Breast epithelium (tissue), 4 donors: ENCODE results near the gene WDR18. TPM values are rescaled to one million over a fixed set of nuclear protein-coding genes. Genes with fewer than 3 reads are reported as not detected.
A peak's percentile ranks its signal among the peaks of the same experiment; 100 is the strongest.

ENCODE experiments used
- DNase-seq, 2 donors: peaks; one replicate each; pipeline ENCODE4 v3.0.0-alpha.2; 2019; ENCODE audit warnings: low spot score in 2 of 2
- H3K27ac ChIP-seq, 2 donors: fragments of 200-600 bp; sonication (generic) in 1 of 2; one replicate each; pipeline ENCODE4 v1.5.1; 2016 to 2019; ENCODE audit warnings: mild to moderate bottlenecking in 1 of 2
- H3K27me3 ChIP-seq, 2 donors: fragments of 200-600 bp; sonication (generic) in 1 of 2; one replicate each; pipeline versions ENCODE4 v1.5.1 to v1.6.0; 2017 to 2019; ENCODE audit warnings: control low read depth in 1 of 2, mild to moderate bottlenecking in 1 of 2
- H3K36me3 ChIP-seq: fragments of 200-600 bp; one replicate; pipeline ENCODE4 v1.5.1; 2019
- H3K4me1 ChIP-seq, 2 donors: fragments of 200-600 bp; sonication (generic); one replicate each; pipeline ENCODE4 v1.5.1; 2016 to 2019; ENCODE audit warnings: control low read depth in 1 of 2
- H3K4me3 ChIP-seq, 3 donors: fragments of 200-600 bp; sonication (generic); 1 replicate in 2 of 3; 2 replicates in 1 of 3; pipeline ENCODE4 v1.5.1; 2016 to 2019; ENCODE audit warnings: mild to moderate bottlenecking in 3 of 3, moderate library complexity in 2 of 3
- H3K9me3 ChIP-seq, 2 donors: fragments of 200-600 bp; sonication (generic) in 1 of 2; one replicate each; pipeline ENCODE4 v1.5.1; 2016 to 2019; ENCODE audit warnings: control low read depth in 1 of 2
- POLR2A ChIP-seq: fragments of 450-650 bp; IDR thresholded peaks from one replicate; pipeline ENCODE4 v1.6.1; 2016; ENCODE audit warnings: antibody characterized with exemption, mild to moderate bottlenecking, moderate library complexity
- POLR2AphosphoS5 ChIP-seq, 3 donors: sonication (generic); formaldehyde crosslinking; IDR thresholded peaks; one replicate each; pipeline ENCODE4 v1.6.1; 2017; ENCODE audit warnings: antibody characterized with exemption in 3 of 3
- intact Hi-C: fragments of 100-400 bp; cut with DNase I; formaldehyde crosslinking; loops from one replicate; pipeline ENCODE4 v1.15.1; 2023; ENCODE audit warnings: low total_unique reads
- total RNA-seq, 3 donors: library from RNA; depleted of rRNA; stranded (reverse); fragments of >200 nt; gene quantifications; one replicate each; pipeline ENCODE4 v1.1.0, GENCODE V29; 2016
- TF ChIP-seq, protein P1 (sequence below), 3 donors: fragments of 450-650 bp; IDR thresholded peaks; one replicate each; pipeline ENCODE4 v1.5.1; 2016 to 2017; ENCODE audit warnings: antibody characterized with exemption in 3 of 3, mild to moderate bottlenecking in 3 of 3, moderate library complexity in 3 of 3

The WDR18 gene
- total RNA-seq, 3 donors from 2014 or later, result 19.2 to 69.2 (median 49.8) TPM

DNA sequence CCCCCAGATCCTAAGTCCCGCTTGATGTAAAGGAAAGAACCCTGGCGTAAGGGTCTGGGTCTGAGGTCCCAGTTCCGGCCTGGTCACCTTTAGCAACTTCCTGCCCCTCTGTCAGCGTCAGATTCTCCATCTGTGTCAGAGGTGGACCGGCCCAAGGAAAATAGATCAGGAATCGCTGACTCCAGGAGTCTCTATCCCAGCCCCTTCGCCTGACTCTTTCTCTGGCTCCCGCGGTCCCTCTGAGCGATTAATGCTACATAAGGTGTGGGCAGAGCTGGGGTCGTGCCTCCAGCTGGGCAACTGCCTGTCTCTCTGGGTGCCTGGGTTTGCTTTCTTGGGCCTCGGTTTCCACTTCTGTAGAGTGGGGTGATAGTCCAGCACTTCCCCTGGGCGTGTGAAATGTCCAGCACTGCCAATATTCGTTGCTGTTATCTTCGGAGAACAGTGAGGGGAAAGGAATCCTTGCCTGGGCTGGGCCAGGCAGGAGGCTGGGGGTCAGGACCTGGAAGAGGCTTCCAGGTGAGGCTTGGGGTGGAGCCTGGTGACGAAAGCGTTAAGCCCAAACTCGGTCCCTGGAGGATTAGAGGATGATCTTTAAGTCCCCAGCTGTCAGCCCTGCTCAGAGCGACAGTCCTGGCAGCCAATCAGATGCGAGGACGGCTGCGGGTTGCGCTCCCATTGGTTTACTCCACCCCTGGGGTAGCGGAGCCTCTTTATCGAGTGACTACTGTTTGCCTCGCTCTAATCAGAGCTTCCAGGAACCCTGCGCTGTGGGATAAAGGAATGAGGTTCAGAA is 56.5 kb downstream of the WDR18 start:
- H3K4me1 ChIP-seq, result peaks cover 0 to 13% of the 10 kb centered on the region in 2 donors
- H3K9me3 ChIP-seq, result no peaks in the 10 kb centered on the region
- DNase-seq, result peak; percentile 87 to 89
- H3K36me3 ChIP-seq, result no peaks in the 10 kb centered on the region
- no peaks in the 10 kb centered on the region for H3K27me3 ChIP-seq
- H3K27ac ChIP-seq, result peak overlapping the region; percentile 36 to 61
- intact Hi-C loops, result no loop called here
- no peak for TF ChIP-seq POLR2A
- TF ChIP-seq POLR2AphosphoS5 (IDR thresholded peaks at IDR 0.05), result no peak
- TF ChIP-seq, protein P1, sequence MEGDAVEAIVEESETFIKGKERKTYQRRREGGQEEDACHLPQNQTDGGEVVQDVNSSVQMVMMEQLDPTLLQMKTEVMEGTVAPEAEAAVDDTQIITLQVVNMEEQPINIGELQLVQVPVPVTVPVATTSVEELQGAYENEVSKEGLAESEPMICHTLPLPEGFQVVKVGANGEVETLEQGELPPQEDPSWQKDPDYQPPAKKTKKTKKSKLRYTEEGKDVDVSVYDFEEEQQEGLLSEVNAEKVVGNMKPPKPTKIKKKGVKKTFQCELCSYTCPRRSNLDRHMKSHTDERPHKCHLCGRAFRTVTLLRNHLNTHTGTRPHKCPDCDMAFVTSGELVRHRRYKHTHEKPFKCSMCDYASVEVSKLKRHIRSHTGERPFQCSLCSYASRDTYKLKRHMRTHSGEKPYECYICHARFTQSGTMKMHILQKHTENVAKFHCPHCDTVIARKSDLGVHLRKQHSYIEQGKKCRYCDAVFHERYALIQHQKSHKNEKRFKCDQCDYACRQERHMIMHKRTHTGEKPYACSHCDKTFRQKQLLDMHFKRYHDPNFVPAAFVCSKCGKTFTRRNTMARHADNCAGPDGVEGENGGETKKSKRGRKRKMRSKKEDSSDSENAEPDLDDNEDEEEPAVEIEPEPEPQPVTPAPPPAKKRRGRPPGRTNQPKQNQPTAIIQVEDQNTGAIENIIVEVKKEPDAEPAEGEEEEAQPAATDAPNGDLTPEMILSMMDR (IDR thresholded peaks at IDR 0.05), result no peak
- peak overlapping the region; percentile 44 to 63 (median 62) for H3K4me3 ChIP-seq

DNA sequence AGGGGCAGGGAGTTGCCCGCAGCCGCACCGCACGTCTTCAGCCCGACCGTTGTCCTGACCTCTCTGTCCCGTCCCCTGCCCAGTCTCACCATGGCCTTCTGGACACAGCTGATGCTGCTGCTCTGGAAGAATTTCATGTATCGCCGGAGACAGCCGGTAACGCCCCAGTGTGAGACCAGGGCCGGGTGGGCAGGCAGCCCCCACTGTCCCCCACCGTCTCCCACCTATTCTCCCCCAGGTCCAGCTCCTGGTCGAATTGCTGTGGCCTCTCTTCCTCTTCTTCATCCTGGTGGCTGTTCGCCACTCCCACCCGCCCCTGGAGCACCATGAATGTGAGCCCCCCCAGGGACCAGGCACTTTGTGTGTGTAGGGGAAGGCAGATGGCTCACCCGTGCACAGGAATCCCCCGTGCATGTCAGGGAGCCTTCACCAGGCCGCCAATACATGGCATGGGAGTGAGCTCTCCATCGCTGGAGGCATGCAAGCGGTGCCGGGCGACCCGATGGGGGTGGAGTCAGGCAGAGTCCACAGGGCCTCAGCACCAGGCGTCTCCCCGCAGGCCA is 57.2 kb downstream of the WDR18 start:
- TF ChIP-seq POLR2A (no peak), POLR2AphosphoS5 (IDR thresholded peaks at IDR 0.05) (no peak)
- TF ChIP-seq, protein P1 (IDR thresholded peaks at IDR 0.05), result no peak
- H3K27ac ChIP-seq, result peak overlapping the region in 1 of 2 donors; percentile 61
- no peaks in the 10 kb centered on the region for H3K36me3 ChIP-seq
- H3K4me1 ChIP-seq, result peaks cover 0 to 13% of the 10 kb centered on the region in 2 donors
- no peaks in the 10 kb centered on the region for H3K9me3 ChIP-seq
- peak overlapping the region; percentile 44 to 63 (median 62) for H3K4me3 ChIP-seq
- no peaks in the 10 kb centered on the region for H3K27me3 ChIP-seq
- no peak for DNase-seq
- intact Hi-C loops, result no loop called here

DNA sequence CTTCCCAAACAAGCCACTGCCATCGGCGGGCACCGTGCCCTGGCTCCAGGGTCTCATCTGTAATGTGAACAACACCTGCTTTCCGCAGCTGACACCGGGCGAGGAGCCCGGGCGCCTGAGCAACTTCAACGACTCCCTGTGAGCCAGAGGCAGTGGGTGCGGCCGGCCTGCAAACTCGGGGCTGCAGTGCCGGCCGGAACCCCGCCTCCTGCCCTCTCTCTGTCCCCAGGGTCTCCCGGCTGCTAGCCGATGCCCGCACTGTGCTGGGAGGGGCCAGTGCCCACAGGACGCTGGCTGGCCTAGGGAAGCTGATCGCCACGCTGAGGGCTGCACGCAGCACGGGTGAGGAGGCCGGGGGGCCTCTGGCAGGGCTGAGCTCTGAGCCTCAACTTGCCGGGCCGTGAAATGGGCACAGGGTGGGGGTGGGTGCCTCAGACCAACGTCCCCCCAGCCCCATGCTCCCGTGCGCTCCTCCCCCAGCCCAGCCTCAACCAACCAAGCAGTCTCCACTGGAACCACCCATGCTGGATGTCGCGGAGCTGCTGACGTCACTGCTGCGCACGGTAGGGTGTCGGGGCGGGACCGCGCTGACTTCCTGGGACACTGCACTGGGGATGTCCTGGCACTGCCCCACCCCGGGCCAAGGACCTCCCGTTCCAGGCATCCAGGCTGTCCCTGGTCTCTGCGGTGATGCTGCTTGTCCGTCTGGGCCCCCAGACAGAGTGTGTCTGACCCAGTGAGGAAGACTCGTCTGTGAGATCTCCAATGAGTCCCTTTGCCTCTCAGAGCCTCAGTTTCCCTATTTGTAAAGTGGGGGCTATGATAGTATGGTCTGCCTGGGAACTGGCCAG is 57.9 kb downstream of the WDR18 start:
- H3K27ac ChIP-seq, result peak overlapping the region in 1 of 2 donors; percentile 61
- TF ChIP-seq POLR2AphosphoS5 (IDR thresholded peaks at IDR 0.05) (no peak), POLR2A (no peak)
- TF ChIP-seq, protein P1 (IDR thresholded peaks at IDR 0.05), result no peak
- H3K27me3 ChIP-seq, result no peaks in the 10 kb centered on the region
- peak overlapping the region in 1 of 3 donors; percentile 63 for H3K4me3 ChIP-seq
- intact Hi-C loops, result no loop called here
- peaks cover 0 to 13% of the 10 kb centered on the region in 2 donors for H3K4me1 ChIP-seq
- no peak for DNase-seq
- H3K36me3 ChIP-seq, result no peaks in the 10 kb centered on the region
- H3K9me3 ChIP-seq, result no peaks in the 10 kb centered on the region

DNA sequence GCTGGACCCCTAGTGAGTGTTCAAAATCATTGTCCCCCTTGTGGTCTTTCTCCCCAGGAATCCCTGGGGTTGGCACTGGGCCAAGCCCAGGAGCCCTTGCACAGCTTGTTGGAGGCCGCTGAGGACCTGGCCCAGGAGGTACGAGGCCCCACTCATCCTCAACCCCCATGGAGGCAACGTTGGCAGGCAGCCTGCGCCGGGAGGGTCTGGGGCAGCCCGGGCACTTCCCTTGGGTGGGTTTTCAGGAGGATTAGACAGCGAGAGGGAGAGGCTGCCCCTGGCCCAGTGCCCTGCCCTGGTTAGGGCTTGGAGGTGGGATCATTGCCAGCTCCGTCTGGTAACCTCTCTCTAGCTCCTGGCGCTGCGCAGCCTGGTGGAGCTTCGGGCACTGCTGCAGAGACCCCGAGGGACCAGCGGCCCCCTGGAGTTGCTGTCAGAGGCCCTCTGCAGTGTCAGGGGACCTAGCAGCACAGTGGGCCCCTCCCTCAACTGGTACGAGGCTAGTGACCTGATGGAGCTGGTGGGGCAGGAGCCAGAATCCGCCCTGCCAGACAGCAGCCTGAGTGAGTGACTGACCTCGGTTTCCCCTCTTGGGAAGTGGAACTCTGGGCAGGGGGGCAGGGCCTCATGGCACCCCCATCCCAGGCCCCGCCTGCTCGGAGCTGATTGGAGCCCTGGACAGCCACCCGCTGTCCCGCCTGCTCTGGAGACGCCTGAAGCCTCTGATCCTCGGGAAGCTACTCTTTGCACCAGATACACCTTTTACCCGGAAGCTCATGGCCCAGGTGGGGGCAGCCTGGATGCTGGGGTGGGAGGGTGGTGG is 58.8 kb downstream of the WDR18 start:
- Histone ChIP-seq H3K27me3 (no peaks in the 10 kb centered on the region), H3K36me3 (no peaks in the 10 kb centered on the region), H3K27ac (peak overlapping the region in 1 of 2 donors; percentile 61), H3K4me1 (peaks cover 0 to 13% of the 10 kb centered on the region in 2 donors), H3K4me3 (peak overlapping the region in 1 of 3 donors; percentile 63), H3K9me3 (no peaks in the 10 kb centered on the region)
- no peak for DNase-seq
- intact Hi-C loops, result no loop called here
- TF ChIP-seq, protein P1 (IDR thresholded peaks at IDR 0.05), result no peak
- no peak for TF ChIP-seq POLR2A
- TF ChIP-seq POLR2AphosphoS5 (IDR thresholded peaks at IDR 0.05), result no peak

Other genes with a start within 250 kb of the WDR18 start
- 1 to 10 TPM in 2 of 3 donors, under 1 TPM in 1; 0.16 to 3.6 (median 2.5) TPM for gene MISP, start 233.2 kb upstream of the WDR18 start, total RNA-seq
- 100 to 1,000 TPM in 2 of 3 donors, 10 to 100 TPM in 1; 92.0 to 147 (median 131) TPM for gene PTBP1, start 186.9 kb upstream of the WDR18 start, total RNA-seq
- gene PLPPR3, start 162.4 kb upstream of the WDR18 start, total RNA-seq, result 1 to 10 TPM in 2 of 3 donors, not detected in 1; 6.9 to 9.1 TPM
- under 1 TPM in 1 of 3 donors, not detected in 2; 0.29 TPM for gene AZU1, start 156.5 kb upstream of the WDR18 start, total RNA-seq
- gene PRTN3, start 143.3 kb upstream of the WDR18 start, total RNA-seq, result 1 to 10 TPM in 1 of 3 donors, under 1 TPM in 1, not detected in 1; 0.44 to 1.1 TPM
- gene ELANE, start 132.0 kb upstream of the WDR18 start, total RNA-seq, result 1 to 10 TPM in 2 of 3 donors, under 1 TPM in 1; 0.98 to 5.0 (median 1.0) TPM
- 1,000 to 10,000 TPM in 1 of 3 donors, 100 to 1,000 TPM in 2; 345 to 6,770 (median 797) TPM for gene CFD, start 124.7 kb upstream of the WDR18 start, total RNA-seq
- 10 to 100 TPM; 14.9 to 33.1 (median 32.8) TPM for gene MED16, start 91.2 kb upstream of the WDR18 start, total RNA-seq
- not detected for gene RNU6-9, start 90.9 kb upstream of the WDR18 start, total RNA-seq
- 10 to 100 TPM; 31.8 to 41.6 (median 41.0) TPM for gene R3HDM4, start 71.1 kb upstream of the WDR18 start, total RNA-seq
- gene KISS1R, start 67.0 kb upstream of the WDR18 start, total RNA-seq, result under 1 TPM in 2 of 3 donors, not detected in 1; 0.15 to 0.33 TPM
- gene ARID3A, start 58.3 kb upstream of the WDR18 start, total RNA-seq, result 10 to 100 TPM in 1 of 3 donors, 1 to 10 TPM in 2; 3.5 to 11.1 (median 4.8) TPM
- 1 to 10 TPM in 1 of 3 donors, not detected in 2; 2.6 TPM for gene GRIN3B, start 16.1 kb downstream of the WDR18 start, total RNA-seq
- gene TMEM259, start 36.8 kb downstream of the WDR18 start, total RNA-seq, result 100 to 1,000 TPM; 112 to 156 (median 153) TPM
- gene RNU6-2, start 37.2 kb downstream of the WDR18 start, total RNA-seq, result not detected
- 10 to 100 TPM; 70.4 to 74.1 (median 70.7) TPM for gene CNN2, start 42.3 kb downstream of the WDR18 start, total RNA-seq
- gene ABCA7, start 55.8 kb downstream of the WDR18 start, total RNA-seq, result 10 to 100 TPM in 2 of 3 donors, 1 to 10 TPM in 1; 8.0 to 31.8 (median 26.5) TPM
- gene ARHGAP45, start 82.8 kb downstream of the WDR18 start, total RNA-seq, result 10 to 100 TPM; 18.7 to 43.2 (median 23.9) TPM
- gene POLR2E, start 111.0 kb downstream of the WDR18 start, total RNA-seq, result 100 to 1,000 TPM in 1 of 3 donors, 10 to 100 TPM in 2; 65.9 to 175 (median 89.1) TPM
- 1,000 to 10,000 TPM in 1 of 3 donors, 100 to 1,000 TPM in 2; 357 to 1,796 (median 492) TPM for gene GPX4, start 119.6 kb downstream of the WDR18 start, total RNA-seq
- 10 to 100 TPM; 15.4 to 63.3 (median 43.9) TPM for gene SBNO2, start 189.9 kb downstream of the WDR18 start, total RNA-seq
- 10 to 100 TPM; 32.8 to 55.0 (median 52.1) TPM for gene STK11, start 221.4 kb downstream of the WDR18 start, total RNA-seq